SK-N-SH (cell line): Measurements from ENCODE around the gene ALG3. TPM values are rescaled to one million over a fixed set of nuclear protein-coding genes. Genes with fewer than 3 reads are reported as not detected.

Experiments
- CTCF ChIA-PET: fragments of 300-600, 350-600 bp; formaldehyde crosslinking; extraction: SDS; loops from one replicate; lab custom pipeline; 2021; lab: Yijun Ruan, JAX
- POLR2A ChIA-PET: fragments of 350-600 bp; sonication (Branson Sonifier 250); formaldehyde crosslinking; extraction: SDS; loops from one replicate; lab custom pipeline; 2020; ENCODE audit warnings: antibody characterized with exemption, inconsistent platforms; lab: Yijun Ruan, JAX
- DNase-seq: peaks from one replicate; pipeline ENCODE4 v3.0.0; 2012
- H2AFZ ChIP-seq: fragments of 200-600 bp; sonication (generic); 2 replicates; pipeline ENCODE4 v1.8.1; 2016; ENCODE audit warnings: antibody characterized with exemption, mild to moderate bottlenecking, low read depth
- H3F3A ChIP-seq: fragments of 200-600 bp; sonication (generic); replicated peaks from 2 replicates; pipeline ENCODE3; 2016; ENCODE audit warnings: antibody characterized with exemption, mild to moderate bottlenecking; ENCODE audit not compliant: insufficient read depth
- H3K27ac ChIP-seq, 2 experiments: fragments of 200-500 bp in 1 of 2; fragments of 200-600 bp in 1 of 2; sonication (Bioruptor generic) in 1 of 2; sonication (generic), shearing (Covaris generic) in 1 of 2; 2 replicates each; pipeline versions ENCODE4 v1.5.1 to v1.6.1; 2014 to 2016; ENCODE audit warnings: low read depth in 2 of 2, inconsistent platforms in 1 of 2, low read length in 1 of 2, mild to moderate bottlenecking in 1 of 2, mixed read lengths in 1 of 2
- H3K27me3 ChIP-seq: fragments of 200-600 bp; sonication (generic), shearing (Covaris generic); 2 replicates; pipeline ENCODE4 v1.6.1; 2016; ENCODE audit warnings: mixed run types; ENCODE audit not compliant: insufficient read depth
- H3K36me3 ChIP-seq, 2 experiments: fragments of 200-500 bp in 1 of 2; fragments of 200-600 bp in 1 of 2; sonication (Bioruptor generic) in 1 of 2; sonication (generic) in 1 of 2; replicated peaks in 1 of 2; 2 replicates each; pipeline versions ENCODE3 to v1.5.1; 2014 to 2016; ENCODE audit warnings: low read length in 1 of 2, mild to moderate bottlenecking in 1 of 2; ENCODE audit not compliant: insufficient read depth in 2 of 2, control insufficient read depth in 1 of 2
- H3K4me1 ChIP-seq, 2 experiments: fragments of 200-500 bp in 1 of 2; fragments of 200-600 bp in 1 of 2; sonication (Bioruptor generic) in 1 of 2; sonication (generic), shearing (Covaris generic) in 1 of 2; 2 replicates each; pipeline versions ENCODE4 v1.5.1 to v1.6.1; 2014 to 2016; ENCODE audit warnings: low read depth in 1 of 2, low read length in 1 of 2, mixed run types in 1 of 2; ENCODE audit not compliant: insufficient read depth in 2 of 2, control insufficient read depth in 1 of 2
- H3K4me2 ChIP-seq: fragments of 200-600 bp; sonication (generic), shearing (Covaris generic); 2 replicates; pipeline ENCODE4 v1.6.1; 2017; ENCODE audit warnings: mixed run types
- H3K4me3 ChIP-seq, 2 experiments: fragments of 200-500 bp in 1 of 2; fragments of 200-600 bp in 1 of 2; sonication (Bioruptor generic) in 1 of 2; sonication (generic), shearing (Covaris generic) in 1 of 2; 2 replicates each; pipeline versions ENCODE4 v1.5.1 to v1.8.1; 2014 to 2016; ENCODE audit warnings: low read depth in 2 of 2, inconsistent platforms in 1 of 2, low read length in 1 of 2, mild to moderate bottlenecking in 1 of 2, mixed read lengths in 1 of 2, moderate library complexity in 1 of 2
- H3K79me2 ChIP-seq: fragments of 200-600 bp; sonication (generic); 2 replicates; pipeline ENCODE4 v1.8.1; 2017; ENCODE audit warnings: mild to moderate bottlenecking; ENCODE audit not compliant: insufficient read depth
- H3K9ac ChIP-seq: fragments of 200-600 bp; sonication (generic); 2 replicates; pipeline ENCODE4 v1.6.1; 2017; ENCODE audit warnings: mixed run types
- H3K9me2 ChIP-seq: fragments of 200-600 bp; sonication (generic); 2 replicates; pipeline ENCODE4 v1.6.1; 2017; ENCODE audit warnings: mixed run types
- H3K9me3 ChIP-seq: fragments of 200-600 bp; sonication (generic); 2 replicates; pipeline ENCODE4 v1.6.1; 2017; ENCODE audit warnings: mixed run types, mild to moderate bottlenecking, moderate library complexity
- H4K20me1 ChIP-seq: fragments of 200-600 bp; sonication (generic); 2 replicates; pipeline ENCODE4 v1.6.1; 2017; ENCODE audit warnings: mild to moderate bottlenecking, mixed run types; ENCODE audit not compliant: insufficient read depth
- CTCF ChIP-seq: fragments of 200-600 bp; sonication (generic); IDR thresholded peaks from 2 replicates; pipeline ENCODE4 v1.6.1; 2017; ENCODE audit warnings: antibody characterized with exemption, mild to moderate bottlenecking, moderate library complexity
- EP300 ChIP-seq, 2 experiments: IDR thresholded peaks; 2 replicates each; pipeline versions ENCODE4 v1.4.0 to v1.6.1; 2012; ENCODE audit warnings: borderline replicate concordance in 1 of 2, low read depth in 1 of 2, low read length in 1 of 2
- EZH2phosphoT487 ChIP-seq: fragments of 200-600 bp; sonication (generic); IDR thresholded peaks from 2 replicates; pipeline ENCODE4 v1.6.1; 2017; ENCODE audit warnings: low read depth, mixed run types, mild to moderate bottlenecking, antibody characterized with exemption, moderate library complexity, borderline replicate concordance
- FOSL2 ChIP-seq: IDR thresholded peaks from 2 replicates; pipeline ENCODE4 v1.4.0; 2012; ENCODE audit warnings: low read depth, mild to moderate bottlenecking, moderate library complexity, borderline replicate concordance
- FOXM1 ChIP-seq: IDR thresholded peaks from 2 replicates; pipeline ENCODE4 v1.4.0; 2012; ENCODE audit warnings: low read depth, mild to moderate bottlenecking
- GABPA ChIP-seq: IDR thresholded peaks from 2 replicates; pipeline ENCODE4 v1.4.0; 2012; ENCODE audit warnings: low read depth, mild to moderate bottlenecking
- GATA2 ChIP-seq: sonication (generic); formaldehyde crosslinking; IDR thresholded peaks from 2 replicates; pipeline ENCODE4 v1.5.0; 2020; ENCODE audit warnings: mild to moderate bottlenecking, missing genetic modification reagents
- JUND ChIP-seq: IDR thresholded peaks from 2 replicates; pipeline ENCODE4 v1.4.0; 2012
- MAX ChIP-seq: IDR thresholded peaks from 2 replicates; pipeline ENCODE4 v1.4.0; 2012; ENCODE audit warnings: low read depth
- MEF2A ChIP-seq: IDR thresholded peaks from 2 replicates; pipeline ENCODE4 v1.4.0; 2012; ENCODE audit warnings: low read depth, borderline replicate concordance
- MXI1 ChIP-seq: IDR thresholded peaks from 2 replicates; pipeline ENCODE4 v1.6.1; 2012; ENCODE audit warnings: mild to moderate bottlenecking, low read depth, low read length, improper control_type of control experiment
- NFIC ChIP-seq: IDR thresholded peaks from 2 replicates; pipeline ENCODE4 v1.4.0; 2012; ENCODE audit warnings: borderline replicate concordance
- NRF1 ChIP-seq: IDR thresholded peaks from 2 replicates; pipeline ENCODE4 v1.6.1; 2012; ENCODE audit warnings: low read depth, mild to moderate bottlenecking, low read length
- POLR2AphosphoS5 ChIP-seq: IDR thresholded peaks from 2 replicates; pipeline ENCODE4 v1.6.1; 2012; ENCODE audit warnings: low read depth, low read length
- RCOR1 ChIP-seq: fragments of 150-350 bp; IDR thresholded peaks from 2 replicates; pipeline ENCODE4 v1.6.1; 2017; ENCODE audit warnings: antibody characterized with exemption, low read length
- RXRA ChIP-seq: IDR thresholded peaks from 2 replicates; pipeline ENCODE4 v1.4.0; 2012; ENCODE audit warnings: low read depth, mild to moderate bottlenecking, borderline replicate concordance
- SIN3A ChIP-seq: IDR thresholded peaks from 2 replicates; pipeline ENCODE4 v1.6.1; 2012; ENCODE audit warnings: low read depth, mild to moderate bottlenecking, low read length, moderate library complexity, borderline replicate concordance
- SMC3 ChIP-seq: IDR thresholded peaks from 2 replicates; pipeline ENCODE4 v1.6.1; 2012; ENCODE audit warnings: low read depth, low read length, improper control_type of control experiment
- TAF1 ChIP-seq: IDR thresholded peaks from 2 replicates; pipeline ENCODE4 v1.6.1; 2012; ENCODE audit warnings: low read depth, mild to moderate bottlenecking, low read length, moderate library complexity, borderline replicate concordance
- TEAD4 ChIP-seq: IDR thresholded peaks from 2 replicates; pipeline ENCODE4 v1.4.0; 2012; ENCODE audit warnings: mild to moderate bottlenecking, borderline replicate concordance; ENCODE audit not compliant: insufficient read depth
- USF2 ChIP-seq: fragments of 150-350 bp; IDR thresholded peaks from 2 replicates; pipeline ENCODE4 v1.6.1; 2017; ENCODE audit warnings: antibody characterized with exemption, low read length, low read depth, borderline replicate concordance
- YY1 ChIP-seq: IDR thresholded peaks from 2 replicates; pipeline ENCODE4 v1.4.0; 2012; ENCODE audit warnings: low read depth, mild to moderate bottlenecking
- WGBS: methylation state at CpG from one replicate; pipeline ENCODE4 v1.1.6; 2017; ENCODE audit warnings: low lambda C conversion rate; 5-methylcytosine and 5-hydroxymethylcytosine counted together
- polyA plus RNA-seq, 3 experiments: library from polyadenylated mRNA; depleted of rRNA; stranded (reverse); fragments of >200 nt; gene quantifications; 2 replicates each; pipeline ENCODE4 v1.2.3, GENCODE V29; 2012
- TF ChIP-seq, protein P1 (sequence below): IDR thresholded peaks from 2 replicates; pipeline ENCODE4 v1.4.0; 2012; ENCODE audit warnings: low read depth, borderline replicate concordance
- TF ChIP-seq, protein P2 (sequence below): fragments of 150-350 bp; IDR thresholded peaks from 2 replicates; pipeline ENCODE4 v1.6.1; 2016; ENCODE audit warnings: mild to moderate bottlenecking, low read depth, low read length
- TF ChIP-seq, protein P3 (sequence below): IDR thresholded peaks from 2 replicates; pipeline ENCODE4; 2012

ALG3 gene
- 66.0 and 71.4 TPM in 2 replicates for polyA plus RNA-seq (2012; rRNA removed)
- 31.2 and 49.1 TPM in 2 replicates for polyA plus RNA-seq (2012; cell fraction: cytosol; rRNA removed)
- polyA plus RNA-seq (2012; cell fraction: nucleus; rRNA removed), result 92.0 and 100 TPM in 2 replicates

- peaks cover 22% of the 10 kb centered on the region for H3K79me2 ChIP-seq
- peak within 1 kb of the TSS; percentile 82 for H3K9ac ChIP-seq
- peaks cover 4 to 21% of the 10 kb centered on the region in 2 experiments for H3K36me3 ChIP-seq
- H3K4me1 ChIP-seq, result peaks cover 0 to 3% of the 10 kb centered on the region in 2 experiments; a peak in 2 of 4 replicates
- H3K9me3 ChIP-seq, result no peaks in the 10 kb centered on the region
- peak; percentile 89 for DNase-seq
- no peaks in the 10 kb centered on the region for H4K20me1 ChIP-seq
- peak within 1 kb of the TSS; percentile 88 to 94 for H3K27ac ChIP-seq
- H2AFZ ChIP-seq, result peak within 1 kb of the TSS; percentile 99
- WGBS, result under 1% methylated on average over 21 of the region's 49 CpGs
- ChIA-PET CTCF (interaction anchor here (1.0 to 4.1 kb wide), 18 partner anchors 9 to 353 kb away, joined by 3 to 30 read pairs (median 11); partner anchors contain the start of genes ABCF3, AP2M1, EIF2B5 and VWA5B2), POLR2A (no interaction called here)
- peak within 1 kb of the TSS; percentile 100 for H3K4me2 ChIP-seq
- no peaks in the 10 kb centered on the region for H3K9me2 ChIP-seq
- H3F3A ChIP-seq, result peaks cover 10% of the 10 kb centered on the region
- peak within 1 kb of the TSS; percentile 94 to 97 for H3K4me3 ChIP-seq
- no peaks in the 10 kb centered on the region for H3K27me3 ChIP-seq
- TF ChIP-seq MXI1, result peak; percentile 60; the same call in 1 of the 2 replicates
- no peak for TF ChIP-seq EP300 (IDR thresholded peaks at IDR 0.05; ENCODE audit: borderline replicate concordance in 1 of 2, low read depth in 1 of 2, low read length in 1 of 2)
- no peak for TF ChIP-seq JUND
- TF ChIP-seq SIN3A, result peak; percentile 74; the same call in 1 of the 2 replicates
- TF ChIP-seq, protein P1, sequence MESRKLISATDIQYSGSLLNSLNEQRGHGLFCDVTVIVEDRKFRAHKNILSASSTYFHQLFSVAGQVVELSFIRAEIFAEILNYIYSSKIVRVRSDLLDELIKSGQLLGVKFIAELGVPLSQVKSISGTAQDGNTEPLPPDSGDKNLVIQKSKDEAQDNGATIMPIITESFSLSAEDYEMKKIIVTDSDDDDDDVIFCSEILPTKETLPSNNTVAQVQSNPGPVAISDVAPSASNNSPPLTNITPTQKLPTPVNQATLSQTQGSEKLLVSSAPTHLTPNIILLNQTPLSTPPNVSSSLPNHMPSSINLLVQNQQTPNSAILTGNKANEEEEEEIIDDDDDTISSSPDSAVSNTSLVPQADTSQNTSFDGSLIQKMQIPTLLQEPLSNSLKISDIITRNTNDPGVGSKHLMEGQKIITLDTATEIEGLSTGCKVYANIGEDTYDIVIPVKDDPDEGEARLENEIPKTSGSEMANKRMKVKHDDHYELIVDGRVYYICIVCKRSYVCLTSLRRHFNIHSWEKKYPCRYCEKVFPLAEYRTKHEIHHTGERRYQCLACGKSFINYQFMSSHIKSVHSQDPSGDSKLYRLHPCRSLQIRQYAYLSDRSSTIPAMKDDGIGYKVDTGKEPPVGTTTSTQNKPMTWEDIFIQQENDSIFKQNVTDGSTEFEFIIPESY, result peak; percentile 15; the same call in 1 of the 2 replicates
- TF ChIP-seq RXRA, result no peak
- no peak for TF ChIP-seq SMC3
- TF ChIP-seq, protein P2, sequence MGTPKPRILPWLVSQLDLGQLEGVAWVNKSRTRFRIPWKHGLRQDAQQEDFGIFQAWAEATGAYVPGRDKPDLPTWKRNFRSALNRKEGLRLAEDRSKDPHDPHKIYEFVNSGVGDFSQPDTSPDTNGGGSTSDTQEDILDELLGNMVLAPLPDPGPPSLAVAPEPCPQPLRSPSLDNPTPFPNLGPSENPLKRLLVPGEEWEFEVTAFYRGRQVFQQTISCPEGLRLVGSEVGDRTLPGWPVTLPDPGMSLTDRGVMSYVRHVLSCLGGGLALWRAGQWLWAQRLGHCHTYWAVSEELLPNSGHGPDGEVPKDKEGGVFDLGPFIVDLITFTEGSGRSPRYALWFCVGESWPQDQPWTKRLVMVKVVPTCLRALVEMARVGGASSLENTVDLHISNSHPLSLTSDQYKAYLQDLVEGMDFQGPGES, result no peak
- TF ChIP-seq POLR2AphosphoS5, result peak; percentile 86
- TF ChIP-seq GATA2 (CRISPR knock-in tag), result no peak
- no peak for TF ChIP-seq FOSL2
- TF ChIP-seq YY1, result peak; percentile 96
- no peak for TF ChIP-seq CTCF
- TF ChIP-seq MAX, result peak; percentile 91
- TF ChIP-seq FOXM1, result no peak
- peak; percentile 85 for TF ChIP-seq GABPA
- TF ChIP-seq NFIC, result no peak
- no peak for TF ChIP-seq MEF2A
- TF ChIP-seq EZH2phosphoT487, result no peak
- no peak for TF ChIP-seq RCOR1
- TF ChIP-seq, protein P3, sequence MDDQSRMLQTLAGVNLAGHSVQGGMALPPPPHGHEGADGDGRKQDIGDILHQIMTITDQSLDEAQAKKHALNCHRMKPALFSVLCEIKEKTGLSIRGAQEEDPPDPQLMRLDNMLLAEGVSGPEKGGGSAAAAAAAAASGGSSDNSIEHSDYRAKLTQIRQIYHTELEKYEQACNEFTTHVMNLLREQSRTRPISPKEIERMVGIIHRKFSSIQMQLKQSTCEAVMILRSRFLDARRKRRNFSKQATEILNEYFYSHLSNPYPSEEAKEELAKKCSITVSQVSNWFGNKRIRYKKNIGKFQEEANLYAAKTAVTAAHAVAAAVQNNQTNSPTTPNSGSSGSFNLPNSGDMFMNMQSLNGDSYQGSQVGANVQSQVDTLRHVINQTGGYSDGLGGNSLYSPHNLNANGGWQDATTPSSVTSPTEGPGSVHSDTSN, result no peak
- no peak for TF ChIP-seq TEAD4
- TF ChIP-seq TAF1, result peak; percentile 100
- TF ChIP-seq NRF1, result no peak
- no peak for TF ChIP-seq USF2
These were observed at the start of gene ALG3 for GRCh38 chr3:184248454-184249411. Gene ALG3 (minus strand): TSS chr3:184248962. CDS start chr3:184248940, 22 bp downstream.
